Measurements from ENCODE around the gene PCIF1.

GRCh38 chr20:45890077-45890984 is 44.2 kb upstream of the PCIF1 start:
- peak; percentile 79 to 82 for TF ChIP-seq CTCF (IDR thresholded peaks at IDR 0.05; ENCODE audit: extremely low read depth in 1 of 2, insufficient read depth in 1 of 2, low read depth in 1 of 2, low read length in 2 of 2)
- peak; percentile 56 for TF ChIP-seq MAX (IDR thresholded peaks at IDR 0.05; ENCODE audit: insufficient read depth, insufficient read length)
- TF ChIP-seq POLR2A (IDR thresholded peaks at IDR 0.05; ENCODE audit: low read depth, low read length): peak; percentile 30
